ENCODE measurements around the gene CASP10. TPM values are rescaled to one million over a fixed set of nuclear protein-coding genes. Genes with fewer than 3 reads are reported as not detected.
A peak's percentile ranks its signal among the peaks of the same experiment; 100 is the strongest.

Gene CASP10
- total and polyA plus RNA-seq, 2 of the 13 experiments (the other 11 are each of a cell fraction or from before 2014, with no cell fraction given) = 22.2 to 23.8 TPM

DNA sequence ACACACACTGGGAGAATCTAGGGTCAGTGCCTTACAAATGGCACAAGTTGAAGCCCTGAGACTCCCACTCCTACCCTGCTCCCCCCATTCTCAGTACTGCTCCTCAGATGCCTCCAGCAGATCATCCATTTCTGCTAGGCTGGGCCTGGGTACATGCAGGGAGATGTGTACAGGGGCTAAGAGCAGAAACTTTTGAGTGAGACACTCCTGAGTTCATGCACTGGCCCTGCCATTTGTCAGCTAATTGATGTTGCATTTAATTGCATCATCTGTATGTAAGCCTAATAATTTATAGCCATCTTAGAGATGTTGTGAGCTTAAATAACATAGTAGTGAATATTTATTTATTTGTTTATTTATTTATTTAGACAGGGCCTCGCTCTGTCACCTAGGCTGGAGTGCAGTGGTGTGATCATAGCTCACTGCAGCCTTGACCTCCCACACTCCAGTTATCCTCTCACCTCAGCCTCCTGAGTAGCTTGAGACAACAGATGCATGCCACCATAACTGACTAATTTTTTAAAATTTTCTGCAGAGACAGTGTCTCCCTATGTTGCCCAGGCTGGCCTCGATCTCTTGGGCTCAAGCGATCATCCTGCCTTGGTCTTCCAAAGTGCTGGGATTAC, 72.6 kb downstream of the CASP10 start (continued):
- TF ChIP-seq, protein P1, sequence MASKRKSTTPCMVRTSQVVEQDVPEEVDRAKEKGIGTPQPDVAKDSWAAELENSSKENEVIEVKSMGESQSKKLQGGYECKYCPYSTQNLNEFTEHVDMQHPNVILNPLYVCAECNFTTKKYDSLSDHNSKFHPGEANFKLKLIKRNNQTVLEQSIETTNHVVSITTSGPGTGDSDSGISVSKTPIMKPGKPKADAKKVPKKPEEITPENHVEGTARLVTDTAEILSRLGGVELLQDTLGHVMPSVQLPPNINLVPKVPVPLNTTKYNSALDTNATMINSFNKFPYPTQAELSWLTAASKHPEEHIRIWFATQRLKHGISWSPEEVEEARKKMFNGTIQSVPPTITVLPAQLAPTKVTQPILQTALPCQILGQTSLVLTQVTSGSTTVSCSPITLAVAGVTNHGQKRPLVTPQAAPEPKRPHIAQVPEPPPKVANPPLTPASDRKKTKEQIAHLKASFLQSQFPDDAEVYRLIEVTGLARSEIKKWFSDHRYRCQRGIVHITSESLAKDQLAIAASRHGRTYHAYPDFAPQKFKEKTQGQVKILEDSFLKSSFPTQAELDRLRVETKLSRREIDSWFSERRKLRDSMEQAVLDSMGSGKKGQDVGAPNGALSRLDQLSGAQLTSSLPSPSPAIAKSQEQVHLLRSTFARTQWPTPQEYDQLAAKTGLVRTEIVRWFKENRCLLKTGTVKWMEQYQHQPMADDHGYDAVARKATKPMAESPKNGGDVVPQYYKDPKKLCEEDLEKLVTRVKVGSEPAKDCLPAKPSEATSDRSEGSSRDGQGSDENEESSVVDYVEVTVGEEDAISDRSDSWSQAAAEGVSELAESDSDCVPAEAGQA (IDR thresholded peaks at IDR 0.05; ENCODE audit: low read depth) = no peak
- TF ChIP-seq, protein P1 (CRISPR knock-in tag; IDR thresholded peaks at IDR 0.05; ENCODE audit: borderline replicate concordance) = no peak
- no peak for TF ChIP-seq DNMT1 (CRISPR knock-in tag; IDR thresholded peaks at IDR 0.05)
- no peak for TF ChIP-seq TBX3 (IDR thresholded peaks at IDR 0.05; ENCODE audit: borderline replicate concordance)
- TF ChIP-seq ZNF274 (CRISPR knock-in tag; IDR thresholded peaks at IDR 0.05) = no peak

DNA sequence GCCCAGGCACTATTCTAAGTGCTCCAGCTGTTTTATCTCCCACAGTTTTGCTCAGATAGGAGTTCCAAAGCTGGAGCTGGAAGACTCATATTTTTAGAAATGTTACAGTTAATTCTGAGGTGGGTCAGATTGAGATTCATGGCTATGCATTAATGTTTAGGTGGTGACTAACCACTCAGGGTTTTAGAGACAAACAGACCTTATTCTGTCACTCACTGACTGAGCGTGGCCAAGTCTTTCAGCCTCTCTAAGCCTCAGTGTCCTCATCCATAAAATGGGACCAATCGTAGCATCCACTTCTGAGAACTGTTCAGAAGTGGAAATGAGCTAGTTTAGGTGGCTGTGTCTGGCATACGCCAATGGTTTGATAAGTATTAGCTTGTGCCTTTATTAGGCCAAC, 73.1 kb downstream of the CASP10 start:
- no peak overlapping the region for H3K9ac ChIP-seq (ENCODE audit: insufficient read depth, low read depth, low read length)
- H3K27me3 ChIP-seq (ENCODE audit: control insufficient read depth in 1 of 2, insufficient read depth in 2 of 2, low read length in 2 of 2) = no peaks in the 10 kb centered on the region
- POLR2A ChIA-PET = interaction anchor here (3.2 kb wide), 1 partner anchor 23 kb away, joined by 19 read pairs; no protein-coding TSS in a partner anchor
- no peaks in the 10 kb centered on the region for H3K36me3 ChIP-seq (replicated peaks in 1 of 2; ENCODE audit: control insufficient read depth in 1 of 2, insufficient read depth in 2 of 2, low read length in 2 of 2)
- 96% methylated on average over 3 of the region's 3 CpGs for WGBS (ENCODE audit: low lambda C conversion rate)
- H3K27ac ChIP-seq (ENCODE audit: extremely low read length, insufficient read depth, low read length) = no peak overlapping the region
- intact Hi-C loops (cut with micrococcal nuclease; ENCODE audit: unreplicated experiment) = no loop called here
- no peaks in the 10 kb centered on the region for H3K9me3 ChIP-seq (ENCODE audit: low read length)
- H4K20me1 ChIP-seq (ENCODE audit: insufficient read depth, low read length) = no peaks in the 10 kb centered on the region
- DNase-seq (ENCODE audit: low spot score) (no peak), FAIRE-seq (no peak), ATAC-seq (no peak)
- H3K4me3 ChIP-seq (replicated peaks in 1 of 3; ENCODE audit: insufficient read depth in 1 of 3, low read depth in 2 of 3, low read length in 3 of 3) = no peak overlapping the region
- in situ Hi-C loops (cut with HindIII; ENCODE audit: extremely low pct_ligation_motif_present, low pct_unique_long_range_greater_than_20kb) = no loop called here
- H3K79me2 ChIP-seq (ENCODE audit: insufficient read depth, low read length) = peaks cover 24% of the 10 kb centered on the region
- CTCF ChIA-PET (ENCODE audit: low intra/inter-chr PET ratio, low total read pairs) = no interaction called here
- no peak for TF ChIP-seq NR3C1 (CRISPR knock-in tag; IDR thresholded peaks at IDR 0.05)
- TF ChIP-seq ZNF629 (CRISPR knock-in tag; conservative IDR thresholded peaks at IDR 0.05) = peak; percentile 94
- TF ChIP-seq ZMYM3 (CRISPR knock-in tag; IDR thresholded peaks at IDR 0.05) = 0 out of 2 replicates have a peak, but pooled peaks have one; percentile 69
- TF ChIP-seq TAF15 (IDR thresholded peaks at IDR 0.05; ENCODE audit: low read depth, low read length, poor library complexity, severe bottlenecking) = no peak
- peak; percentile 74; the same call in 1 of the 2 replicates for TF ChIP-seq CHD4 (IDR thresholded peaks at IDR 0.05; ENCODE audit: borderline replicate concordance, low read length)
- no peak overlapping the region for H2AFZ ChIP-seq (ENCODE audit: low read length)
- H3K4me1 ChIP-seq (ENCODE audit: insufficient read depth, low read length) = peaks cover 50% of the 10 kb centered on the region
- BruUV-seq (replicated peaks) = no TSS peak
- no peak overlapping the region for H3K4me2 ChIP-seq (ENCODE audit: low read depth, low read length)

Data from HepG2 (cell line).